Stimulated activated CD4-positive, alpha-beta T cell treated with anti-CD3 and anti-CD28 coated beads, Interleukin-15, amount 100 ng/mL, for 24 hours (primary cell): ENCODE results near the gene LIMS4.
"Not testable (repeated sequence)": the region's sequence is repeated elsewhere in the genome, so short reads cannot be mapped to it uniquely, and the experiment has no call there.

Source experiments
- DNase-seq: peaks from one replicate; pipeline ENCODE4 v3.0.0-alpha.2; 2020

The LIMS4 gene

GRCh38 chr2:110472171-110473058, at the start of gene LIMS4:
LIMS4 (minus strand) TSS chr2:110472816; CDS start chr2:110472778, 38 bp downstream.
- not testable (repeated sequence) for DNase-seq

- DNase-seq: not testable (repeated sequence)
Measured at GRCh38 chr2:110499755-110500377, 27.2 kb upstream of the LIMS4 start.

DNA sequence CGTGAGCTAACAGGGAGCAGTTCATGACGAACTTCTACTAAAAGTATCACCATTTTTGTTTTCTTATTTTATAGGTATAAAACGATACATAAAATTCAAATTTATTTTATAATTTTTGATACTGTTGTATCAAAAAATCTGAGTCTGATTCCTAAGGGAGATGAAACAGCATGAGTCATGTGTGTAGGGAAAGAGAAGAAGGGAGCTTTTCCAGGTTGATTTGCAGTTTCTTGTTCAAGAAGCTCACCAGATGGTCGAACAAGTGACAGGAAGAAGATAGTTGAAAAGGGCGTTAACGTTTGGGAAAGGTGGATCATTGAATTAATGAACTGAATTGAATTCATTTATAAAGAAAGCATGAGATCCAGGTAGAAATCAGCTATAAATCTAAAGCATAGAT, 23.4 kb upstream of the LIMS4 start:
- not testable (repeated sequence) for DNase-seq

DNA sequence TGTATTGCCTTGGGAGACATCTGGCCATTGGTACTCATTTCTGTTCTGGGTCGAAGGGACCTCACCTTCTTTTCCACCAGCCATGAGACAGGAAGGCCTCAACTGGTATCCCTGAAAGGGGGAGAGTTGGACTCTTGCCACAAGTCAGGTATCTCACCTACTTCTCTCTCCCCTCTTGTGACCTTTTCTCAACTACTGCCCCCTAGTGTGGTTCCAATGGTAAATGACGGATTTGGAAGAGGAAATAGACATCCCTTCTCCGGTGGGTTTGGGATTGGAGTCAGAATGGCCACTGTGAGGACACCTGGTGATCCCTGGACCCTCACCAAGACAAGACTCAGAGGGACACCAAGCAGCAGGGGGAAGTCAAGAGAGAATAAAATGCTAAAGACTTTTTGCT, 21.9 kb upstream of the LIMS4 start:
- not testable (repeated sequence) for DNase-seq

DNA sequence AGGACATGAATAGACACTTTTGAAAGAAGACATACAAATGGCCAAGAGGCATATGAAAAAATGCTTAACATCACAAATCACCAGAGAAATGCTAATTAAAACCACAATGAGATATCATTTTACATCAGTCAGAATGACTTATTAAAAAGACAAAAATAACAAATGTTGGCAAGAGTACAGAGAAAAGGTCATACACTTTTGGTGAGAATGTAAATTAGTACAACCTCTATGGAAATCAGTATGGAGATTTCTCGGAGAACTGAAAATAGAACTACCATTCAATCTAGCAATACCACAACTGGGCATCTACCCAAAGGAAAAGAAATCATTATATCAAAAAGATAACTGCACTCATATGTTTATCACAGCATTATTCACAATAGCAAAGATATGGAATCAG, 16.4 kb upstream of the LIMS4 start:
- DNase-seq: not testable (repeated sequence)

DNA sequence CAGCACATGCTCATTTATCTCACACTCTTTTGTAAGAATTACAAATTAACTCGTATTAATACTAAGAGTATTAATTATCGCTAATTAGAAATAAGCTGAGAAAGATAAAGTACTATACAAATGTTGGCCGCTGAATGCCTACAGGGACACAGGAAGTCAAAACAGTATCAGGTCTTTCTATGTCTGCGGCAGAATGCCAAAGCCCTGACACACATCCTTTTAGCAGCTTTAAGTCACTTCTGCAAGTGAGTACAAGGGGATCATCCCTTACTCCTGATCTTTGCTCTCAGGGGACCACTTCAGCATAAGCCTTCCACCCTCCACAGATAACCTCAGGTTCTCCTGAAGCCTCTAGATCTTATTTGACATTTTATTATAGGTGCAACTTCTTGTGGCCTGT, 10.1 kb upstream of the LIMS4 start:
- not testable (repeated sequence) for DNase-seq

DNA sequence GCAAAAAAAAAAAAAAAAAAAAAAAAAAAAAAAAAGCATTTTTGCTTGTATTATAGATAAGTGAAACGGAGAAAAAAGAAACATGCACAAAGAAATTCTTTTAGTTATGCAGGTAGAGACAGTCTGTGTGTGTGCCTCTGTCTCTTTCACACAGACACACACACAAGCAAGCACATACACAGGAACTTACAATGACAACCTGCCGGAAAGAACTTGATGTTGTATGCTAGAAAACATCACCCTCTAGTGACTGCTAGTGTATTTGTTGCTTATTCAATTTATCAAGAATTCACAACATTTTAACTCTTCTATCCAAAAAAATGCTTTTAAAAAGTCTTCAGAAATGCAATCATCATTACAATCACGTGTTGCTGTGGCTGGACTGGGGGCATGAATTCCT, 8.6 kb upstream of the LIMS4 start:
- DNase-seq: not testable (repeated sequence)

GRCh38 chr2:110480084-110480483, 7.5 kb upstream of the LIMS4 start:
- not testable (repeated sequence) for DNase-seq

DNA sequence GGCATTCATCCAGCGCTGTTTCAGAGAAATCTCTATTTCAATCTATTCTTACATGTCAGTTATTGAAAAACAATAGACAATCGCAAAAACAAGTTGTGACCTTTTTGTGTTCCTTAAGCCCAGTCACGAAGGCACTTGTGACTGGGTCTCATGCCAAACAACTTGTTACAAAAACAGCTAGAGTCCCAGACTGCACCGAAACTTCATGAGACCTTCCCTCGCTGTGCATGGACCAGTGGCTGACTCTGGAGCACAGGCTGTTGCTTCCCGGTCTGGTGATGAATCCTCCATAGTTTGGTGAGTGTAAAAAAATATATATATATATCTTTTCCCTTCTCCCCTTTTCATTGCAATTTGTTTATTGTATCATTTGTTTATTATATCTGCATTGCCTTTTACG, 4.8 kb upstream of the LIMS4 start:
- not testable (repeated sequence) for DNase-seq

GRCh38 chr2:110476952-110477351, 4.3 kb upstream of the LIMS4 start:
- DNase-seq: not testable (repeated sequence)

DNA sequence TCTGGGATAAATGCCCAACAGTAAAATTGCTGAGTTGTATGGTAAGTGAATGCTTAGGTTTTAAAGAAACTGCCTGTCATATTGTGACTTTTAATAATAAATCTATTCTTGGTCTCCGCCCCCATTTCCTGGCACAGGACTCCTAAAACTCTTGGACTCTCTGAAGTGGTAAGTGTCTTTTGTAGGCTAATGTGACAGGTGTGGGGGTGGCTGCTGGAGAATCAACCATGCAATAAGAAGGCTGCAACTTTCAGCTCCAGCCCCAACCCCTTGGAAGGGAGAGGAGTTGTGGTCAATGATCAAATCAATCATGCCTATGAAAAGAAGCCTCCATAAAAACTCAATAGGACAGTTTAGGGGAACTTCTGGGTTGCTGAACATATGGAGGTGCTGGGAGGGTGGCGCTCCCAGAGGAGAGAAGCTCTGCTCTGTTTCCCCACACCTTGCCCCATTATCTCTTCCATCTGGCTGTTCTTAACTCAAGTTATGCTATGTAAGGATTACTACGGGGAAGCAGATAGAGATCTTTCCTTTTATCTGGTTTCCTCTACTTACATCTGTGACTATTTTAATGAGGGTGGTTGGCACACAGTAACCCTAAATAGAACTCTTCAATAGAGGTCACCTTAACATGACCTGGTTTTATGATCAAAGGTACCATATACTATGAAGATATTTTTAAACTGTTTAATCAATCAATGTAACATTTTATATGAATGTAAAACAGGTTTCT, 3.2 kb upstream of the LIMS4 start:
- DNase-seq: not testable (repeated sequence)

DNA sequence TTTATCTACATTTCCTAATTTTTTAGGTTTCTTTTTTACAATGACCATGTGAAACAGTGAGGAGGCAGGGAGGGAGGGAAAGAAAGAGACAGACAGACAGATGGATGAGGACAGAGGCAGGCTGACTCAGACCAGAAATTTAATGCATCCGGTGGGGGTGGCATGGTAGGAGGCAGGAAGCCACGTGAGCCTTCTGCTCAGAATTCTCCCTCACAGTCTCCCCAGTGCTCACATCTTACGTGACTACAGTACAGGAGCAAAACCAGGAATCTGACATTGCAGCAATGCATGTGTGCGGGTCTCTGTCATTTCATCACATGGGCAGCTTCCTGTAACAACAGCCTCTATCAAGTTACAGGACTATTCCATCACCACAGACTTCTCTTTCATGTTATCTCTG, 2.3 kb upstream of the LIMS4 start:
- not testable (repeated sequence) for DNase-seq

- not testable (repeated sequence) for DNase-seq
Measured at GRCh38 chr2:110473059-110473358, 393 bp upstream of the LIMS4 start.

DNA sequence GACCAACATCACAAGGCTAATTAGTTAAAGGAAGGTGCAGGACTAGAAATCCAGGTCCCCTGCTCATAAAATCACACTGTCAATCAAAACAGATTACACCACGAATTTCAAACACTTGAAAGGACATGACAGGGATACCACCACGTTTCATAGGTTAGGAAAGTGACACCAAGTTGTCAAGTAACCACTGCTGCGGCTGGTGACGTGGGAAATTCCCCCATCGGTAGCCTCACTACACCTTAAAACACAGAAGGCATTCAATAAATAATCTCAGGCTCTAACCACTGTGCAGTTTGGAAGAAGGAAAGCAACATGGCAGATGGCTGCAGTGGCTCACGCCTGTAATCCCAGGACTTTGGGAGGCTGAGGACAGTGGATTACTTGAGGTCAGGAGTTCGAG, 3.7 kb downstream of the LIMS4 start:
- not testable (repeated sequence) for DNase-seq

GRCh38 chr2:110465312-110465711, 7.3 kb downstream of the LIMS4 start:
- not testable (repeated sequence) for DNase-seq

GRCh38 chr2:110462458-110462857, 10.2 kb downstream of the LIMS4 start:
- DNase-seq: not testable (repeated sequence)

- not testable (repeated sequence) for DNase-seq
Measured at GRCh38 chr2:110460318-110460717, 12.3 kb downstream of the LIMS4 start.

DNA sequence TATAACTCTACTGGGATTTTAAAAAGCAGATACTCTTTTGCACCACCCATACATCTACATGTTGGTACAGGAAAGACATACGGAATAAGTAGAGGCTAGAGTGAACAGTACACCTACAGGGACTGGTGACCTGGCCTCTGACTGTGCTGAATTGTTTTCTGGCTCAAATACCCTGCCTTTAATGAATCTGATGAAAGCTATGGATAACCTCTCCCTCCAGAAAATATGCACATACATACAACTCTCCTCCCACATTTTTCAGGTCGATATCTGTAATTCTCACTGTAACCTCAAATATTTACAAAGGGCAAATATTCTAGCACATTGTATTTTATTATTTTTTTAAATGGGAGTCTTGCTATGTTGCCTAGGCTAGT, 15.4 kb downstream of the LIMS4 start:
- not testable (repeated sequence) for DNase-seq

GRCh38 chr2:110456291-110457213, 16.1 kb downstream of the LIMS4 start:
- DNase-seq: not testable (repeated sequence)

GRCh38 chr2:110455080-110455670, 17.4 kb downstream of the LIMS4 start:
- DNase-seq: not testable (repeated sequence)

- DNase-seq: not testable (repeated sequence)
Measured at GRCh38 chr2:110450951-110451350, 21.7 kb downstream of the LIMS4 start.
